Activated naive CD4-positive, alpha-beta T cell treated with anti-CD3 and anti-CD28 coated beads, Interleukin-2, amount 10 ng/mL, durations not matched to agents 7 days and 5 days (primary cell): ENCODE data around the gene ABL1.
"Not testable (repeated sequence)": the region's sequence is repeated elsewhere in the genome, so short reads cannot be mapped to it uniquely, and the experiment has no call there.

Experiments used
- CTCF ChIA-PET: fragments of 350-600 bp; sonication (Branson Sonifier 250); formaldehyde crosslinking; loops from one replicate; lab custom pipeline; 2021; ENCODE audit warnings: antibody characterized with exemption; lab: Charles Lee
- DNase-seq: peaks from one replicate; pipeline ENCODE4 v3.0.0-alpha.2; 2020
- H3K27ac Mint-ChIP-seq: one replicate; pipeline ENCODE4 v1.8.0; 2021; ENCODE audit warnings: mild to moderate bottlenecking, moderate library complexity, mixed read lengths
- H3K27me3 Mint-ChIP-seq: one replicate; pipeline ENCODE4 v1.8.0; 2021; ENCODE audit warnings: mild to moderate bottlenecking, mixed read lengths
- H3K36me3 Mint-ChIP-seq: one replicate; pipeline ENCODE4 v1.8.0; 2021; ENCODE audit warnings: mixed read lengths
- H3K4me1 Mint-ChIP-seq: one replicate; pipeline ENCODE4 v1.8.0; 2021; ENCODE audit warnings: mixed read lengths
- H3K4me3 Mint-ChIP-seq: one replicate; pipeline ENCODE4 v1.8.0; 2021; ENCODE audit warnings: mild to moderate bottlenecking, moderate library complexity, mixed read lengths
- H3K9me3 Mint-ChIP-seq: one replicate; pipeline ENCODE4 v1.8.0; 2021; ENCODE audit warnings: mixed read lengths

Gene ABL1

GRCh38 chr9:130834371-130835336, at the start of gene ABL1:
Gene ABL1, plus strand, starts transcription at chr9:130835254. Its CDS starts 193 bp downstream, at chr9:130835447.
- DNase-seq, result peak; percentile 70
- peaks cover 32% of the 10 kb centered on the region for H3K4me1 Mint-ChIP-seq
- H3K9me3 Mint-ChIP-seq, result no peaks in the 10 kb centered on the region
- peak within 1 kb of the TSS; percentile 96 for H3K4me3 Mint-ChIP-seq
- H3K36me3 Mint-ChIP-seq, result peaks cover 4% of the 10 kb centered on the region
- peak within 1 kb of the TSS; percentile 89 for H3K27ac Mint-ChIP-seq
- CTCF ChIA-PET, result no interaction called here
- H3K27me3 Mint-ChIP-seq, result peaks cover 10% of the 10 kb centered on the region

- Mint-ChIP-seq H3K27me3 (no peaks in the 10 kb centered on the region), H3K4me1 (no peaks in the 10 kb centered on the region), H3K4me3 (no peak overlapping the region), H3K27ac (no peak overlapping the region), H3K9me3 (peaks cover 13% of the 10 kb centered on the region), H3K36me3 (peaks cover 2% of the 10 kb centered on the region)
- DNase-seq, result no peak
- CTCF ChIA-PET, result interaction anchor here (0.6 kb wide), 1 partner anchor 81 kb away, joined by 3 read pairs; no protein-coding TSS in a partner anchor
These were observed 49.0 kb upstream of the ABL1 start for GRCh38 chr9:130785940-130786508.

- CTCF ChIA-PET, result interaction anchor here (0.6 kb wide), 1 partner anchor 81 kb away, joined by 3 read pairs; no protein-coding TSS in a partner anchor
- H3K27ac Mint-ChIP-seq, result no peak overlapping the region
These were observed 48.5 kb upstream of the ABL1 start for GRCh38 chr9:130786526-130786925.

GRCh38 chr9:130789747-130790672, 45.0 kb upstream of the ABL1 start:
- no peak for DNase-seq
- CTCF ChIA-PET, result no interaction called here
- peaks cover 13% of the 10 kb centered on the region for H3K9me3 Mint-ChIP-seq
- H3K27me3 Mint-ChIP-seq, result no peaks in the 10 kb centered on the region
- no peak overlapping the region for H3K4me3 Mint-ChIP-seq
- no peak overlapping the region for H3K27ac Mint-ChIP-seq
- H3K36me3 Mint-ChIP-seq, result peaks cover 2% of the 10 kb centered on the region
- no peaks in the 10 kb centered on the region for H3K4me1 Mint-ChIP-seq

More at GRCh38 chr9:130786526-130786925, 48.5 kb upstream of the ABL1 start:
- H3K36me3 Mint-ChIP-seq, result peaks cover 2% of the 10 kb centered on the region
- DNase-seq, result no peak
- no peaks in the 10 kb centered on the region for H3K4me1 Mint-ChIP-seq
- no peak overlapping the region for H3K4me3 Mint-ChIP-seq
- no peaks in the 10 kb centered on the region for H3K27me3 Mint-ChIP-seq
- peaks cover 13% of the 10 kb centered on the region for H3K9me3 Mint-ChIP-seq

- Mint-ChIP-seq H3K27ac (no peak overlapping the region), H3K4me1 (no peaks in the 10 kb centered on the region), H3K27me3 (no peaks in the 10 kb centered on the region), H3K36me3 (peaks cover 2% of the 10 kb centered on the region), H3K9me3 (peaks cover 13% of the 10 kb centered on the region), H3K4me3 (no peak overlapping the region)
- no peak for DNase-seq
- CTCF ChIA-PET, result interaction anchor here (1.1 kb wide), 1 partner anchor 72 kb away, joined by 3 read pairs; no protein-coding TSS in a partner anchor
These were observed 43.7 kb upstream of the ABL1 start for GRCh38 chr9:130791303-130791894.

GRCh38 chr9:130793589-130793988, 41.5 kb upstream of the ABL1 start:
- Mint-ChIP-seq H3K9me3 (peaks cover 13% of the 10 kb centered on the region), H3K4me1 (no peaks in the 10 kb centered on the region), H3K36me3 (peaks cover 2% of the 10 kb centered on the region), H3K4me3 (no peak overlapping the region), H3K27ac (no peak overlapping the region), H3K27me3 (no peaks in the 10 kb centered on the region)
- CTCF ChIA-PET, result no interaction called here
- DNase-seq, result no peak

GRCh38 chr9:130794021-130794420, 41.0 kb upstream of the ABL1 start:
- H3K27me3 Mint-ChIP-seq, H3K4me3 Mint-ChIP-seq, DNase-seq, H3K27ac Mint-ChIP-seq, H3K4me1 Mint-ChIP-seq, H3K9me3 Mint-ChIP-seq, H3K36me3 Mint-ChIP-seq, CTCF ChIA-PET: not testable (repeated sequence)

GRCh38 chr9:130794423-130794822, 40.6 kb upstream of the ABL1 start:
- CTCF ChIA-PET, H3K36me3 Mint-ChIP-seq: not testable (repeated sequence)

GRCh38 chr9:130794923-130795495, 40.0 kb upstream of the ABL1 start:
- H3K4me1 Mint-ChIP-seq, result no peaks in the 10 kb centered on the region
- no peaks in the 10 kb centered on the region for H3K27me3 Mint-ChIP-seq
- no peak overlapping the region for H3K27ac Mint-ChIP-seq
- no peaks in the 10 kb centered on the region for H3K36me3 Mint-ChIP-seq
- peaks cover 2% of the 10 kb centered on the region for H3K9me3 Mint-ChIP-seq
- H3K4me3 Mint-ChIP-seq, result no peak overlapping the region
- no peak for DNase-seq
- CTCF ChIA-PET, result no interaction called here

More at GRCh38 chr9:130794423-130794822, 40.6 kb upstream of the ABL1 start:
- not testable (repeated sequence) for H3K27ac Mint-ChIP-seq, H3K27me3 Mint-ChIP-seq, H3K4me1 Mint-ChIP-seq, H3K4me3 Mint-ChIP-seq, H3K9me3 Mint-ChIP-seq, DNase-seq

- CTCF ChIA-PET, H3K9me3 Mint-ChIP-seq, H3K4me1 Mint-ChIP-seq, H3K27ac Mint-ChIP-seq, H3K4me3 Mint-ChIP-seq, DNase-seq, H3K27me3 Mint-ChIP-seq, H3K36me3 Mint-ChIP-seq: not testable (repeated sequence)
These were observed 31.9 kb upstream of the ABL1 start for GRCh38 chr9:130803116-130803515.

GRCh38 chr9:130805510-130806326, 29.3 kb upstream of the ABL1 start:
- CTCF ChIA-PET, result no interaction called here
- no peak overlapping the region for H3K27ac Mint-ChIP-seq

GRCh38 chr9:130806327-130806716, 28.7 kb upstream of the ABL1 start:
- CTCF ChIA-PET, result no interaction called here
- DNase-seq, result no peak
- H3K4me3 Mint-ChIP-seq, result no peak overlapping the region
- H3K36me3 Mint-ChIP-seq, result no peaks in the 10 kb centered on the region
- no peaks in the 10 kb centered on the region for H3K27me3 Mint-ChIP-seq
- H3K27ac Mint-ChIP-seq, result peak overlapping the region; percentile 33
- H3K9me3 Mint-ChIP-seq, result no peaks in the 10 kb centered on the region
- H3K4me1 Mint-ChIP-seq, result no peaks in the 10 kb centered on the region

More at GRCh38 chr9:130805510-130806326, 29.3 kb upstream of the ABL1 start:
- H3K4me1 Mint-ChIP-seq, result no peaks in the 10 kb centered on the region
- H3K36me3 Mint-ChIP-seq, result no peaks in the 10 kb centered on the region
- DNase-seq, result no peak
- no peaks in the 10 kb centered on the region for H3K9me3 Mint-ChIP-seq
- no peaks in the 10 kb centered on the region for H3K27me3 Mint-ChIP-seq
- no peak overlapping the region for H3K4me3 Mint-ChIP-seq
